GM23338 (cell line): ENCODE measurements around the gene CCL20. TPM values are rescaled to one million over a fixed set of nuclear protein-coding genes. Genes with fewer than 3 reads are reported as not detected.

Experiments used
- ATAC-seq: fragments of 200-7000 bp; cut with Tn5 transposase; 3 replicates; pipeline ENCODE4 v1.9.1; 2020
- DNase-seq: peaks from one replicate; pipeline ENCODE4 v3.0.0-alpha.2; 2015; ENCODE audit warnings: low spot score
- H2AFZ ChIP-seq: fragments of 200-600 bp; sonication (generic); 2 replicates; pipeline ENCODE4 v1.8.0; 2016; ENCODE audit warnings: antibody characterized with exemption, mild to moderate bottlenecking, moderate library complexity
- H3F3A ChIP-seq: fragments of 200-600 bp; sonication (generic); replicated peaks from 2 replicates; pipeline ENCODE4 v1.8.0; 2017; ENCODE audit warnings: antibody characterized with exemption, mixed run types, low read depth
- H3K27ac ChIP-seq: fragments of 200-600 bp; sonication (generic); 2 replicates; pipeline ENCODE4 v1.6.1; 2016; ENCODE audit warnings: low read depth
- H3K27me3 ChIP-seq: fragments of 200-600 bp; sonication (generic); 2 replicates; pipeline ENCODE4 v1.8.0; 2016; ENCODE audit warnings: mild to moderate bottlenecking, mixed run types, moderate library complexity; ENCODE audit not compliant: insufficient read depth
- H3K36me3 ChIP-seq: fragments of 200-600 bp; sonication (generic); 2 replicates; pipeline ENCODE4 v1.8.0; 2016; ENCODE audit warnings: mild to moderate bottlenecking; ENCODE audit not compliant: insufficient read depth
- H3K4me1 ChIP-seq: fragments of 200-600 bp; sonication (generic); 2 replicates; pipeline ENCODE4 v1.8.0; 2016; ENCODE audit warnings: mild to moderate bottlenecking, moderate library complexity; ENCODE audit not compliant: insufficient read depth
- H3K4me2 ChIP-seq: fragments of 200-600 bp; sonication (generic); 2 replicates; pipeline ENCODE4 v1.7.1; 2017; ENCODE audit warnings: mixed run types
- H3K4me3 ChIP-seq: fragments of 200-600 bp; sonication (generic); 2 replicates; pipeline ENCODE4 v1.6.1; 2016; ENCODE audit warnings: mixed run types
- H3K79me2 ChIP-seq: fragments of 200-600 bp; sonication (generic); replicated peaks from 2 replicates; pipeline ENCODE4 v1.8.0; 2017; ENCODE audit warnings: mild to moderate bottlenecking; ENCODE audit not compliant: insufficient read depth
- H3K9me2 ChIP-seq: fragments of 200-600 bp; sonication (generic); 2 replicates; pipeline ENCODE4 v1.8.0; 2017; ENCODE audit not compliant: insufficient read depth
- H4K20me1 ChIP-seq: fragments of 200-600 bp; sonication (generic); replicated peaks from 2 replicates; pipeline ENCODE4 v1.8.0; 2017; ENCODE audit warnings: mild to moderate bottlenecking; ENCODE audit not compliant: insufficient read depth
- H3K27ac Mint-ChIP-seq: 2 replicates; pipeline ENCODE4 v1.8.0; 2020; ENCODE audit warnings: inconsistent platforms, mild to moderate bottlenecking, moderate library complexity, mixed read lengths
- H3K27me3 Mint-ChIP-seq: 3 replicates; pipeline ENCODE4 v1.8.0; 2022; ENCODE audit warnings: low read depth, mild to moderate bottlenecking, moderate library complexity, mixed read lengths, inconsistent platforms; ENCODE audit not compliant: insufficient read depth, poor library complexity
- H3K36me3 Mint-ChIP-seq: 3 replicates; pipeline ENCODE4 v1.8.0; 2021; ENCODE audit warnings: low read depth, mild to moderate bottlenecking, inconsistent platforms, moderate library complexity, mixed read lengths
- H3K4me1 Mint-ChIP-seq: 3 replicates; pipeline ENCODE4 v1.8.0; 2020; ENCODE audit warnings: mild to moderate bottlenecking, inconsistent platforms, mixed read lengths
- H3K4me3 Mint-ChIP-seq: 3 replicates; pipeline ENCODE4 v1.8.0; 2021; ENCODE audit warnings: moderate library complexity, mild to moderate bottlenecking, inconsistent platforms, mixed read lengths
- H3K9me3 Mint-ChIP-seq: 3 replicates; pipeline ENCODE4 v1.8.0; 2020; ENCODE audit warnings: moderate library complexity, mild to moderate bottlenecking, inconsistent platforms, mixed read lengths
- CREB1 ChIP-seq: fragments of 250-450 bp; sonication (Bioruptor Pico); IDR thresholded peaks from 2 replicates; pipeline ENCODE4 v1.5.0; 2020; ENCODE audit warnings: low read depth, mild to moderate bottlenecking, moderate library complexity
- CTCF ChIP-seq, 2 experiments: fragments of 200-600 bp in 1 of 2; sonication (generic) in 1 of 2; conservative IDR thresholded peaks; 2 replicates each; pipeline versions ENCODE4 v1.5.1 to v1.6.1; 2016 to 2017; ENCODE audit warnings: antibody characterized with exemption in 2 of 2, low read depth in 2 of 2, mild to moderate bottlenecking in 2 of 2, moderate library complexity in 1 of 2
- ETS1 ChIP-seq: IDR thresholded peaks from 2 replicates; pipeline ENCODE4 v1.6.1; 2016; ENCODE audit warnings: antibody characterized with exemption
- EZH2 ChIP-seq: fragments of 200-600 bp; sonication (generic); IDR thresholded peaks from one replicate; pipeline ENCODE4 v1.8.0; 2017; ENCODE audit warnings: antibody characterized with exemption, mild to moderate bottlenecking, low read depth; ENCODE audit not compliant: unreplicated experiment
- EZH2phosphoT487 ChIP-seq: fragments of 200-600 bp; sonication (generic); IDR thresholded peaks from one replicate; pipeline ENCODE4 v1.8.1; 2018; ENCODE audit warnings: antibody characterized with exemption; ENCODE audit not compliant: unreplicated experiment
- JUNB ChIP-seq: IDR thresholded peaks from one replicate; pipeline ENCODE4 v1.6.1; 2016; ENCODE audit warnings: antibody characterized with exemption; ENCODE audit not compliant: unreplicated experiment
- NANOG ChIP-seq: IDR thresholded peaks from 2 replicates; pipeline ENCODE4 v1.6.1; 2016; ENCODE audit warnings: antibody characterized with exemption, borderline replicate concordance
- POLR2AphosphoS5 ChIP-seq: IDR thresholded peaks from 2 replicates; pipeline ENCODE4 v1.6.1; 2016; ENCODE audit warnings: antibody characterized with exemption, low read depth
- STAT1 ChIP-seq: IDR thresholded peaks from one replicate; pipeline ENCODE4 v1.6.1; 2016; ENCODE audit warnings: antibody characterized with exemption; ENCODE audit not compliant: unreplicated experiment
- ZNF114 ChIP-seq: fragments of 250-450 bp; sonication (Bioruptor Pico); IDR thresholded peaks from 2 replicates; pipeline ENCODE4 v1.5.0; 2020; ENCODE audit warnings: mild to moderate bottlenecking, moderate library complexity
- ZNF331 ChIP-seq: fragments of 250-450 bp; sonication (Bioruptor Pico); IDR thresholded peaks from 2 replicates; pipeline ENCODE4 v1.5.0; 2020; ENCODE audit warnings: low read depth, mild to moderate bottlenecking, moderate library complexity
- polyA plus RNA-seq: library from polyadenylated mRNA; unstranded; fragments of >200 nt; fragmentation: Nextera tagmentation; extraction: Ambion mirVana; gene quantifications from 2 replicates; pipeline ENCODE4 v1.2.1, GENCODE V29; 2016
- total RNA-seq: library from RNA; depleted of rRNA; stranded (reverse); fragments of >200 nt; shearing (Covaris generic); gene quantifications from 2 replicates; pipeline ENCODE4 v1.2.3, GENCODE V29; 2014
- TF ChIP-seq, protein P1 (sequence below): fragments of 250-450 bp; sonication (Bioruptor Pico); IDR thresholded peaks from 2 replicates; pipeline ENCODE4 v1.5.0; 2020; ENCODE audit warnings: mild to moderate bottlenecking, moderate library complexity
- TF ChIP-seq, protein P2 (sequence below): IDR thresholded peaks from one replicate; pipeline ENCODE4 v1.6.1; 2018; ENCODE audit warnings: antibody characterized with exemption; ENCODE audit not compliant: unreplicated experiment

CCL20 gene
- total and polyA plus RNA-seq, 2 experiments from 2014 or later = not detected

DNA sequence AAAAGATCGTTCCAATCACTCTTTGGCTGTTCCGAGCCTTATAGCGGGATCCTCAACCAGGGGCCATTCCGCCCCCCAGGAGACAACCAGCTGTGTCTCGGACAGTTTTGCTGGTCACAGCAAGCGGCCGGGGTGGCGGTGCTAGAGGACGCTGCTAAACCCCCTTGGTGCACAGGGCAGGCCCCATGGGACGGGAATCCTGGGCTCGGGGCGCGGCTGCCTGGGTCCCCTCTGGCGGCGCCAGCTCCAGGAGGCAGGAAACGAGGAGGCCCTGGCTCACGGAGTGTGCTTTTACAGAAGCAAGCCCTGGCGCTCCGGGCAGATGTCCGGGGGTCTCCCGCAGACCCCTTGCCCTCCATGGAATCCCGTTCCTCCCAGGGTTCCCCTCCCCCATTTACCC is 45.8 kb upstream of the CCL20 start:
- peaks cover 2% of the 10 kb centered on the region; the same call in 1 of the 3 replicates for H3K9me3 Mint-ChIP-seq
- Histone ChIP-seq H3K27ac (no peak overlapping the region), H2AFZ (peak overlapping the region; percentile 78), H3K4me2 (no peak overlapping the region), H3K4me1 (peaks cover 5% of the 10 kb centered on the region; the same call in 1 of the 2 replicates), H3K9me2 (no peaks in the 10 kb centered on the region), H3K4me3 (no peak overlapping the region), H3K36me3 (no peaks in the 10 kb centered on the region), H3K79me2 (no peaks in the 10 kb centered on the region), H4K20me1 (no peaks in the 10 kb centered on the region), H3F3A (no peaks in the 10 kb centered on the region), H3K27me3 (no peaks in the 10 kb centered on the region)
- peaks cover 3% of the 10 kb centered on the region for H3K27me3 Mint-ChIP-seq
- ATAC-seq (no peak; the same call in 2 of the 3 replicates), DNase-seq (no peak)
- no peak overlapping the region for H3K27ac Mint-ChIP-seq
- no peak overlapping the region for H3K4me3 Mint-ChIP-seq
- no peaks in the 10 kb centered on the region for H3K36me3 Mint-ChIP-seq
- H3K4me1 Mint-ChIP-seq = peaks cover 6% of the 10 kb centered on the region
- TF ChIP-seq POLR2AphosphoS5 (no peak), NANOG (no peak), EZH2phosphoT487 (no peak), CTCF (conservative IDR thresholded peaks at IDR 0.05; ENCODE audit: low read depth in 2 of 2) (no peak), ZNF114 (CRISPR knock-in tag) (no peak), EZH2 (no peak), STAT1 (no peak), CREB1 (CRISPR knock-in tag) (no peak), ETS1 (no peak), JUNB (no peak), ZNF331 (CRISPR knock-in tag) (no peak)
- TF ChIP-seq, protein P1, sequence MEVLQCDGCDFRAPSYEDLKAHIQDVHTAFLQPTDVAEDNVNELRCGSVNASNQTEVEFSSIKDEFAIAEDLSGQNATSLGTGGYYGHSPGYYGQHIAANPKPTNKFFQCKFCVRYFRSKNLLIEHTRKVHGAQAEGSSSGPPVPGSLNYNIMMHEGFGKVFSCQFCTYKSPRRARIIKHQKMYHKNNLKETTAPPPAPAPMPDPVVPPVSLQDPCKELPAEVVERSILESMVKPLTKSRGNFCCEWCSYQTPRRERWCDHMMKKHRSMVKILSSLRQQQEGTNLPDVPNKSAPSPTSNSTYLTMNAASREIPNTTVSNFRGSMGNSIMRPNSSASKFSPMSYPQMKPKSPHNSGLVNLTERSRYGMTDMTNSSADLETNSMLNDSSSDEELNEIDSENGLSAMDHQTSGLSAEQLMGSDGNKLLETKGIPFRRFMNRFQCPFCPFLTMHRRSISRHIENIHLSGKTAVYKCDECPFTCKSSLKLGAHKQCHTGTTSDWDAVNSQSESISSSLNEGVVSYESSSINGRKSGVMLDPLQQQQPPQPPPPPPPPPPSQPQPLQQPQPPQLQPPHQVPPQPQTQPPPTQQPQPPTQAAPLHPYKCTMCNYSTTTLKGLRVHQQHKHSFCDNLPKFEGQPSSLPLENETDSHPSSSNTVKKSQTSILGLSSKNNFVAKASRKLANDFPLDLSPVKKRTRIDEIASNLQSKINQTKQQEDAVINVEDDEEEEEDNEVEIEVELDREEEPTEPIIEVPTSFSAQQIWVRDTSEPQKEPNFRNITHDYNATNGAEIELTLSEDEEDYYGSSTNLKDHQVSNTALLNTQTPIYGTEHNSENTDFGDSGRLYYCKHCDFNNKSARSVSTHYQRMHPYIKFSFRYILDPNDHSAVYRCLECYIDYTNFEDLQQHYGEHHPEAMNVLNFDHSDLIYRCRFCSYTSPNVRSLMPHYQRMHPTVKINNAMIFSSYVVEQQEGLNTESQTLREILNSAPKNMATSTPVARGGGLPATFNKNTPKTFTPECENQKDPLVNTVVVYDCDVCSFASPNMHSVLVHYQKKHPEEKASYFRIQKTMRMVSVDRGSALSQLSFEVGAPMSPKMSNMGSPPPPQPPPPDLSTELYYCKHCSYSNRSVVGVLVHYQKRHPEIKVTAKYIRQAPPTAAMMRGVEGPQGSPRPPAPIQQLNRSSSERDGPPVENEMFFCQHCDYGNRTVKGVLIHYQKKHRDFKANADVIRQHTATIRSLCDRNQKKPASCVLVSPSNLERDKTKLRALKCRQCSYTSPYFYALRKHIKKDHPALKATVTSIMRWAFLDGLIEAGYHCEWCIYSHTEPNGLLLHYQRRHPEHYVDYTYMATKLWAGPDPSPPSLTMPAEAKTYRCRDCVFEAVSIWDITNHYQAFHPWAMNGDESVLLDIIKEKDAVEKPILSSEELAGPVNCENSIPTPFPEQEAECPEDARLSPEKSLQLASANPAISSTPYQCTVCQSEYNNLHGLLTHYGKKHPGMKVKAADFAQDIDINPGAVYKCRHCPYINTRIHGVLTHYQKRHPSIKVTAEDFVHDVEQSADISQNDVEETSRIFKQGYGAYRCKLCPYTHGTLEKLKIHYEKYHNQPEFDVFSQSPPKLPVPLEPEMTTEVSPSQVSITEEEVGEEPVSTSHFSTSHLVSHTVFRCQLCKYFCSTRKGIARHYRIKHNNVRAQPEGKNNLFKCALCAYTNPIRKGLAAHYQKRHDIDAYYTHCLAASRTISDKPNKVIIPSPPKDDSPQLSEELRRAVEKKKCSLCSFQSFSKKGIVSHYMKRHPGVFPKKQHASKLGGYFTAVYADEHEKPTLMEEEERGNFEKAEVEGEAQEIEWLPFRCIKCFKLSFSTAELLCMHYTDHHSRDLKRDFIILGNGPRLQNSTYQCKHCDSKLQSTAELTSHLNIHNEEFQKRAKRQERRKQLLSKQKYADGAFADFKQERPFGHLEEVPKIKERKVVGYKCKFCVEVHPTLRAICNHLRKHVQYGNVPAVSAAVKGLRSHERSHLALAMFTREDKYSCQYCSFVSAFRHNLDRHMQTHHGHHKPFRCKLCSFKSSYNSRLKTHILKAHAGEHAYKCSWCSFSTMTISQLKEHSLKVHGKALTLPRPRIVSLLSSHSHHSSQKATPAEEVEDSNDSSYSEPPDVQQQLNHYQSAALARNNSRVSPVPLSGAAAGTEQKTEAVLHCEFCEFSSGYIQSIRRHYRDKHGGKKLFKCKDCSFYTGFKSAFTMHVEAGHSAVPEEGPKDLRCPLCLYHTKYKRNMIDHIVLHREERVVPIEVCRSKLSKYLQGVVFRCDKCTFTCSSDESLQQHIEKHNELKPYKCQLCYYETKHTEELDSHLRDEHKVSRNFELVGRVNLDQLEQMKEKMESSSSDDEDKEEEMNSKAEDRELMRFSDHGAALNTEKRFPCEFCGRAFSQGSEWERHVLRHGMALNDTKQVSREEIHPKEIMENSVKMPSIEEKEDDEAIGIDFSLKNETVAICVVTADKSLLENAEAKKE (CRISPR knock-in tag) = no peak
- TF ChIP-seq, protein P2, sequence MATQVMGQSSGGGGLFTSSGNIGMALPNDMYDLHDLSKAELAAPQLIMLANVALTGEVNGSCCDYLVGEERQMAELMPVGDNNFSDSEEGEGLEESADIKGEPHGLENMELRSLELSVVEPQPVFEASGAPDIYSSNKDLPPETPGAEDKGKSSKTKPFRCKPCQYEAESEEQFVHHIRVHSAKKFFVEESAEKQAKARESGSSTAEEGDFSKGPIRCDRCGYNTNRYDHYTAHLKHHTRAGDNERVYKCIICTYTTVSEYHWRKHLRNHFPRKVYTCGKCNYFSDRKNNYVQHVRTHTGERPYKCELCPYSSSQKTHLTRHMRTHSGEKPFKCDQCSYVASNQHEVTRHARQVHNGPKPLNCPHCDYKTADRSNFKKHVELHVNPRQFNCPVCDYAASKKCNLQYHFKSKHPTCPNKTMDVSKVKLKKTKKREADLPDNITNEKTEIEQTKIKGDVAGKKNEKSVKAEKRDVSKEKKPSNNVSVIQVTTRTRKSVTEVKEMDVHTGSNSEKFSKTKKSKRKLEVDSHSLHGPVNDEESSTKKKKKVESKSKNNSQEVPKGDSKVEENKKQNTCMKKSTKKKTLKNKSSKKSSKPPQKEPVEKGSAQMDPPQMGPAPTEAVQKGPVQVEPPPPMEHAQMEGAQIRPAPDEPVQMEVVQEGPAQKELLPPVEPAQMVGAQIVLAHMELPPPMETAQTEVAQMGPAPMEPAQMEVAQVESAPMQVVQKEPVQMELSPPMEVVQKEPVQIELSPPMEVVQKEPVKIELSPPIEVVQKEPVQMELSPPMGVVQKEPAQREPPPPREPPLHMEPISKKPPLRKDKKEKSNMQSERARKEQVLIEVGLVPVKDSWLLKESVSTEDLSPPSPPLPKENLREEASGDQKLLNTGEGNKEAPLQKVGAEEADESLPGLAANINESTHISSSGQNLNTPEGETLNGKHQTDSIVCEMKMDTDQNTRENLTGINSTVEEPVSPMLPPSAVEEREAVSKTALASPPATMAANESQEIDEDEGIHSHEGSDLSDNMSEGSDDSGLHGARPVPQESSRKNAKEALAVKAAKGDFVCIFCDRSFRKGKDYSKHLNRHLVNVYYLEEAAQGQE = no peak
